Gastrocnemius medialis (tissue), 4 donors: ENCODE data around the gene MFAP3. TPM values are rescaled to one million over a fixed set of nuclear protein-coding genes. Genes with fewer than 3 reads are reported as not detected.
A peak's percentile ranks its signal among the peaks of the same experiment; 100 is the strongest.

Source experiments
- ATAC-seq, 2 donors: fragments of 150-250 bp; one replicate each; pipeline ENCODE4 v1.9.1; 2016
- DNase-seq, 2 donors: peaks; one replicate each; pipeline ENCODE4 v3.0.0-alpha.2; 2019
- H3K27ac ChIP-seq, 4 donors: fragments of 200-600 bp; sonication (generic); 1 replicate in 1 of 4; 2 replicates in 3 of 4; pipeline ENCODE4 v1.5.1; 2016 to 2018; ENCODE audit warnings: mild to moderate bottlenecking in 2 of 4, moderate library complexity in 1 of 4
- H3K27me3 ChIP-seq, 3 donors: fragments of 200-600 bp; sonication (generic) in 2 of 3; 1 replicate in 1 of 3; 2 replicates in 2 of 3; pipeline versions ENCODE4 v1.5.1 to v1.6.0; 2016 to 2019; ENCODE audit warnings: mild to moderate bottlenecking in 1 of 3, moderate library complexity in 1 of 3
- H3K36me3 ChIP-seq, 2 donors: fragments of 200-600 bp; sonication (generic) in 1 of 2; one replicate each; pipeline ENCODE4 v1.5.1; 2017 to 2018
- H3K4me1 ChIP-seq, 2 donors: fragments of 200-600 bp; sonication (generic) in 1 of 2; one replicate each; pipeline ENCODE4 v1.5.1; 2016 to 2017; ENCODE audit warnings: mild to moderate bottlenecking in 2 of 2
- H3K4me3 ChIP-seq, 4 donors: fragments of 200-600 bp; sonication (generic) in 3 of 4; 1 replicate in 1 of 4; 2 replicates in 3 of 4; pipeline ENCODE4 v1.5.1; 2016 to 2019; ENCODE audit warnings: mild to moderate bottlenecking in 2 of 4
- H3K9me3 ChIP-seq, 3 donors: fragments of 200-600 bp; sonication (generic) in 2 of 3; 1 replicate in 1 of 3; 2 replicates in 2 of 3; pipeline ENCODE4 v1.5.1; 2016 to 2019
- CTCF ChIP-seq, 5 experiments: fragments of 450-650 bp in 3 of 5; fragments of 200-600 bp in 2 of 5; sonication (generic) in 2 of 5; IDR thresholded peaks in 4 of 5; conservative IDR thresholded peaks in 1 of 5; 1 replicate in 4 of 5; 2 replicates in 1 of 5; pipeline ENCODE4 v1.5.1; 2016 to 2019; ENCODE audit warnings: antibody characterized with exemption in 5 of 5, mild to moderate bottlenecking in 3 of 5, moderate library complexity in 3 of 5
- POLR2A ChIP-seq, 2 donors: fragments of 450-650 bp; IDR thresholded peaks; one replicate each; pipeline ENCODE4 v1.6.1; 2017; ENCODE audit warnings: antibody characterized with exemption in 2 of 2, mild to moderate bottlenecking in 2 of 2, moderate library complexity in 2 of 2
- in situ Hi-C, 4 donors: fragments of 200-750 bp; cut with MboI; loops; one replicate each; pipeline versions ENCODE4 v1.15.0 to v1.8.0; 2017; ENCODE audit warnings: low sequenced_read_pairs in 4 of 4
- intact Hi-C: fragments of 100-400 bp; cut with DNase I; formaldehyde crosslinking; loops from one replicate; pipeline ENCODE4 v1.15.1; 2023; ENCODE audit warnings: low total_unique reads
- total RNA-seq, 4 donors: library from RNA; depleted of rRNA; stranded (reverse); fragments of >200 nt; gene quantifications; one replicate each; pipeline versions ENCODE4 v1.1.0 to v1.2.3, GENCODE V29; 2016

MFAP3 gene
- total RNA-seq, 4 donors from 2014 or later: 25.4 to 80.5 (median 28.7) TPM

- no peak for ATAC-seq
- Histone ChIP-seq H3K27me3 (no peaks in the 10 kb centered on the region), H3K9me3 (no peaks in the 10 kb centered on the region), H3K4me3 (no peak overlapping the region), H3K27ac (no peak overlapping the region), H3K4me1 (peaks cover 22% of the 10 kb centered on the region in 2 donors), H3K36me3 (peaks cover 0 to 12% of the 10 kb centered on the region in 2 donors)
- intact Hi-C loops: loop anchor here (5.0 kb wide), 1 partner anchor 157 kb away; the partner anchor contains the start of gene GALNT10
- DNase-seq: no peak
- no peak for TF ChIP-seq CTCF (IDR thresholded peaks at IDR 0.05 in 4 of 5, conservative IDR thresholded peaks at IDR 0.05 in 1 of 5)
- TF ChIP-seq POLR2A (IDR thresholded peaks at IDR 0.05): no peak
- in situ Hi-C loops: no loop called here
Measured at GRCh38 chr5:154034944-154035343, 3.8 kb upstream of the MFAP3 start.

- peak; percentile 57 to 62 for ATAC-seq
- intact Hi-C loops (loop anchor here (5.0 kb wide), 1 partner anchor 154 kb away; the partner anchor contains the start of gene GALNT10), in situ Hi-C loops (no loop called here)
- H3K4me1 ChIP-seq: peaks cover 45 to 46% of the 10 kb centered on the region in 2 donors
- H3K36me3 ChIP-seq: no peaks in the 10 kb centered on the region
- no peaks in the 10 kb centered on the region for H3K9me3 ChIP-seq
- DNase-seq: peak in 1 of 2 donors; percentile 2
- no peaks in the 10 kb centered on the region for H3K27me3 ChIP-seq
- TF ChIP-seq POLR2A (IDR thresholded peaks at IDR 0.05) (no peak), CTCF (IDR thresholded peaks at IDR 0.05 in 4 of 5, conservative IDR thresholded peaks at IDR 0.05 in 1 of 5) (no peak)
- H3K4me3 ChIP-seq: peak overlapping the region; percentile 75 to 93 (median 82)
- peak overlapping the region; percentile 82 to 93 (median 88) for H3K27ac ChIP-seq
Measured at GRCh38 chr5:154038261-154038706, 483 bp upstream of the MFAP3 start.

GRCh38 chr5:154039458-154039829 lies 677 bp downstream of the MFAP3 start:
- Histone ChIP-seq H3K36me3 (no peaks in the 10 kb centered on the region), H3K4me3 (peak overlapping the region; percentile 75 to 93 (median 82)), H3K9me3 (no peaks in the 10 kb centered on the region), H3K4me1 (peaks cover 45 to 49% of the 10 kb centered on the region in 2 donors), H3K27me3 (no peaks in the 10 kb centered on the region), H3K27ac (peak overlapping the region; percentile 82 to 93 (median 88))
- intact Hi-C loops: loop anchor here (5.0 kb wide), 1 partner anchor 153 kb away; the partner anchor contains the start of gene GALNT10
- TF ChIP-seq POLR2A (IDR thresholded peaks at IDR 0.05) (no peak), CTCF (IDR thresholded peaks at IDR 0.05 in 4 of 5, conservative IDR thresholded peaks at IDR 0.05 in 1 of 5) (no peak)
- DNase-seq (no peak), ATAC-seq (no peak)
- in situ Hi-C loops: no loop called here

GRCh38 chr5:154042766-154043165 lies 4.0 kb downstream of the MFAP3 start:
- Histone ChIP-seq H3K4me1 (peaks cover 45 to 47% of the 10 kb centered on the region in 2 donors), H3K36me3 (peaks cover 0 to 10% of the 10 kb centered on the region in 2 donors), H3K27me3 (no peaks in the 10 kb centered on the region), H3K4me3 (no peak overlapping the region), H3K9me3 (no peaks in the 10 kb centered on the region), H3K27ac (peak overlapping the region in 3 of 4 donors; percentile 56 to 60 (median 59))
- intact Hi-C loops (loop anchor here (5.0 kb wide), 1 partner anchor 405 kb away; the partner anchor contains the start of gene SAP30L), in situ Hi-C loops (no loop called here)
- no peak for TF ChIP-seq POLR2A (IDR thresholded peaks at IDR 0.05)
- TF ChIP-seq CTCF (IDR thresholded peaks at IDR 0.05 in 4 of 5, conservative IDR thresholded peaks at IDR 0.05 in 1 of 5): no peak
- DNase-seq: no peak
- no peak for ATAC-seq
